GM12801 (cell line): ENCODE measurements around the gene OR2D3.

Experiments used
- TF ChIP-seq, protein P1 (sequence below): IDR thresholded peaks from one replicate; pipeline ENCODE4 v1.5.1; 2011; ENCODE audit warnings: control low read depth; ENCODE audit not compliant: insufficient read length; ENCODE audit errors: extremely low read depth

OR2D3 gene

DNA sequence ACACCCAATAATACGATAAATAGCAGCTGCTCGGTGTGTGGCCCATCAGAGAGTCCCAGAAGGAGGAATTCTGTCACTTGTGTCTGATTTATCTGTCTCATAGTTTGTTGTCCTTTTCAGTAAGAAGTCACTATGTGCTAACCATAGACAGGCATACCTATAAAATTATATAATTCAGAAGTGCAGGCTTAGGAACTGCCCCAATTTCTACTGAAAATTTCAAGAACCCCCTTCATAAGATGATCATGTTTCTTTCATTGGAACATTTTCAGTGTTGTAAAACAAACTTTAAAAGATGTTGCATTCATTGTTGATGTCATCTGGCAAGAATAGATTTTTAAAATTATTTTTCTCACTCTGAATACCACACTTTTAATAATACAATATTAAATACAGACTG, 28.4 kb upstream of the OR2D3 start, which contains the start of gene OR2D2:
Gene OR2D2, minus strand, starts transcription at position 101 of the 400 bp plus-strand sequence. Its CDS starts 0 bp downstream, at position 101.
- TF ChIP-seq, protein P1, sequence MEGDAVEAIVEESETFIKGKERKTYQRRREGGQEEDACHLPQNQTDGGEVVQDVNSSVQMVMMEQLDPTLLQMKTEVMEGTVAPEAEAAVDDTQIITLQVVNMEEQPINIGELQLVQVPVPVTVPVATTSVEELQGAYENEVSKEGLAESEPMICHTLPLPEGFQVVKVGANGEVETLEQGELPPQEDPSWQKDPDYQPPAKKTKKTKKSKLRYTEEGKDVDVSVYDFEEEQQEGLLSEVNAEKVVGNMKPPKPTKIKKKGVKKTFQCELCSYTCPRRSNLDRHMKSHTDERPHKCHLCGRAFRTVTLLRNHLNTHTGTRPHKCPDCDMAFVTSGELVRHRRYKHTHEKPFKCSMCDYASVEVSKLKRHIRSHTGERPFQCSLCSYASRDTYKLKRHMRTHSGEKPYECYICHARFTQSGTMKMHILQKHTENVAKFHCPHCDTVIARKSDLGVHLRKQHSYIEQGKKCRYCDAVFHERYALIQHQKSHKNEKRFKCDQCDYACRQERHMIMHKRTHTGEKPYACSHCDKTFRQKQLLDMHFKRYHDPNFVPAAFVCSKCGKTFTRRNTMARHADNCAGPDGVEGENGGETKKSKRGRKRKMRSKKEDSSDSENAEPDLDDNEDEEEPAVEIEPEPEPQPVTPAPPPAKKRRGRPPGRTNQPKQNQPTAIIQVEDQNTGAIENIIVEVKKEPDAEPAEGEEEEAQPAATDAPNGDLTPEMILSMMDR, result no peak

DNA sequence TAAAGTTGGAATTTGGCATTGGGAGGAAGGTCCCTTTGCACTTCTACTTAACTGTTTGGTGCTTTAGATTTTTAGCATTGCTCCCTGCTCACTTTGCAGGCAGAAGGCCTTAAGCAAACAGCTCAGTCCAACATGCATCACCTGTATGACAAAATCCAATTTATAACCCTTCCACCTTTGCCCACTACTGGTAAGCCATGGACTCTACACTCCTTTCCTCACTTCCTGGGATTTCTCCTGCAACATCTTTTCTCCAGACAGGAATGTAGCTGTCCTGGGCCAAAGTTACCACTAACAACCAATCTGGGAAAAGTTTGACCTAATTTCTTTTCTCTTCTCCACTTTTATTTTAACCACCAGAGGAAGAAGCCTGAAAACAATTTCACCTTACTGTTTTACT, 26.7 kb upstream of the OR2D3 start:
- TF ChIP-seq, protein P1, result no peak

DNA sequence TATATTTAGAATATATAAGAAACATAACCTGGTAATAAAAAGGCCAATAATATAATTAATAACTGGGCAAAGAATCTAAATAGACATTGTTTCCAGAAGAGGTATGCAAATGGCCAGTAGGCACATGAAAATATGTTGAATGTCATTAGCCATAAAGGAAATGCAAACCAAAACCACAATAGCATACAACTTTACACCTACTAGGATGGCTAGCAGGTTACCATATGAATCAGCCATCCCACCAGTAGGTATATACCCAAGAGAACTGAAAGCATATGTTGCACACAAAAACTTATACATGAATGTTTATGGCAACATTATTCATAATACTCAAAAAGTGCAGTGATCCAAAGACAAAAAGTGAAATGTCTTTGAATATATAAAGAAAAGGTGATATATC, 25.8 kb upstream of the OR2D3 start:
- TF ChIP-seq, protein P1, result no peak

GRCh38 chr11:6898911-6899310, 21.9 kb upstream of the OR2D3 start:
- TF ChIP-seq, protein P1, result no peak

GRCh38 chr11:6900327-6900999, 20.3 kb upstream of the OR2D3 start:
- TF ChIP-seq, protein P1, result no peak

DNA sequence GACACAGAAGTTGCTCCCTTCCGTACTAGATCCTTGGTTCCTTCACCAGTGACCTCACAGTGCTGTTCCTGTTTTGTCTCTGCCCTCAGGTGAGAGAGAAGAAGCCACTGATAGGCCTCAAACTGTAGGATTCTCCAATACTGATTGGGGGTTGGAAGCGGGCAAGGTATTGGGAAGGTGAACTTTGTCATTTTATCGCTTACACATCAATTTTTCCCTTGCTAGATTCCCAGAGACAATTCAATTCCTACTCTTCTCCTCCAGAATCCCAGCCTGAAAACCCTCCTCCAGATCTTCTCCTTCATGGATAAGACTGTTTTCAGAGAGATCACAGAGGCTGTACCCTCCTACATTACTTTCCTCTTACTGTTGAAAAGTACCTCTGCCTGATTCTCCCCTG, 9.4 kb upstream of the OR2D3 start:
- TF ChIP-seq, protein P1, result no peak

DNA sequence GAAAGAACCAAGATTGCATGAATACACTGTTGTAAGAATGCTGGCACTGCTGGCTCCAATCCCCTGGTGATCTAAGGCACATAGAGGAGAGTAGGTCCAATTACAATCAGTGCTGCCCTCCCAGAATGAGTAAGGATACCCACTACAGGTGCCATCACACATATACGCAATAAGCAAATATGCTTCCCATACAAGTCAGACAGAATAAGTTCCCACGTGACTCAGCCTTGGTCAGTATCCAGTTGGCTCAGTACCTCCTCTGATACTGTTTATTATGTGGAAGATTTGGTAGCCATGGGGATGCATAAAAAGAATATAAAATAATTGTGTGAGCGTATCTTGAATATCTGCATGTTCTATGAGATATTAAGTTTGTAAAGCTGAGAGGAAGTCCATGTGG, 8.9 kb upstream of the OR2D3 start:
- TF ChIP-seq, protein P1, result no peak
